GM11168 (cell line): ENCODE results near the gene RASAL3.
"Not testable (repeated sequence)": the region's sequence is repeated elsewhere in the genome, so short reads cannot be mapped to it uniquely, and the experiment has no call there.

Source experiments
- in situ Hi-C: fragments of 300-500 bp; cut with MboI; formaldehyde crosslinking; loops from one replicate; pipeline ENCODE4 v1.12.0; 2022; ENCODE audit warnings: low sequenced_read_pairs; ENCODE audit not compliant: unreplicated experiment

RASAL3 gene

GRCh38 chr19:15464394-15465385 lies at the start of gene RASAL3:
RASAL3 (minus strand) TSS chr19:15464544; CDS start chr19:15464358, 186 bp downstream.
- in situ Hi-C loops: loop anchor here (10.0 kb wide), 1 partner anchor 90 kb away; no protein-coding TSS in a partner anchor

- in situ Hi-C loops: no loop called here
These were observed 47.5 kb upstream of the RASAL3 start for GRCh38 chr19:15511671-15512424.

GRCh38 chr19:15508035-15508710 lies 43.8 kb upstream of the RASAL3 start, which contains the start of gene CYP4F22:
CYP4F22 (plus strand) TSS chr19:15508525; CDS start chr19:15525337, 16,812 bp downstream.
- in situ Hi-C loops: no loop called here

GRCh38 chr19:15507068-15508034 lies 43.0 kb upstream of the RASAL3 start:
- in situ Hi-C loops: no loop called here

GRCh38 chr19:15506074-15506571 lies 41.8 kb upstream of the RASAL3 start:
- in situ Hi-C loops: no loop called here

- in situ Hi-C loops: no loop called here
These were observed 37.9 kb upstream of the RASAL3 start for GRCh38 chr19:15502264-15502663.

GRCh38 chr19:15501596-15501995 lies 37.3 kb upstream of the RASAL3 start:
- in situ Hi-C loops: no loop called here

- in situ Hi-C loops: no loop called here
These were observed 34.6 kb upstream of the RASAL3 start for GRCh38 chr19:15498910-15499309.

GRCh38 chr19:15498156-15498858 lies 34.0 kb upstream of the RASAL3 start:
- in situ Hi-C loops: no loop called here

- in situ Hi-C loops: no loop called here
These were observed 30.8 kb upstream of the RASAL3 start for GRCh38 chr19:15495151-15495550.

GRCh38 chr19:15488489-15489226 lies 24.3 kb upstream of the RASAL3 start:
- in situ Hi-C loops: no loop called here

GRCh38 chr19:15487038-15487437 lies 22.7 kb upstream of the RASAL3 start:
- in situ Hi-C loops: no loop called here

- in situ Hi-C loops: not testable (repeated sequence)
These were observed 21.4 kb upstream of the RASAL3 start for GRCh38 chr19:15485768-15486167.

GRCh38 chr19:15480996-15481395 lies 16.7 kb upstream of the RASAL3 start:
- in situ Hi-C loops: not testable (repeated sequence)

GRCh38 chr19:15479391-15480345 lies 15.3 kb upstream of the RASAL3 start, which contains the start of gene PGLYRP2:
PGLYRP2 (minus strand) TSS chr19:15479501; CDS start chr19:15479371, 130 bp downstream.
- in situ Hi-C loops: no loop called here

GRCh38 chr19:15476325-15476724 lies 12.0 kb upstream of the RASAL3 start:
- in situ Hi-C loops: no loop called here

- in situ Hi-C loops: no loop called here
These were observed 11.3 kb upstream of the RASAL3 start for GRCh38 chr19:15475611-15476010.
